Esophagus muscularis mucosa (tissue), 3 donors: ENCODE data around the gene MLANA.

Source experiments
- CTCF ChIP-seq, 3 experiments: fragments of 200-600 bp in 2 of 3; fragments of 450-650 bp in 1 of 3; sonication (generic) in 2 of 3; IDR thresholded peaks; one replicate each; pipeline ENCODE4 v1.5.1; 2017 to 2019; ENCODE audit warnings: antibody characterized with exemption in 3 of 3, mild to moderate bottlenecking in 2 of 3, moderate library complexity in 1 of 3
- POLR2A ChIP-seq: fragments of 450-650 bp; IDR thresholded peaks from one replicate; pipeline ENCODE4 v1.6.1; 2017; ENCODE audit warnings: antibody characterized with exemption, moderate library complexity, mild to moderate bottlenecking, low read depth

- TF ChIP-seq CTCF (IDR thresholded peaks at IDR 0.05) (no peak), POLR2A (no peak)
Measured at GRCh38 chr9:5931657-5932056, 41.0 kb downstream of the MLANA start.
